Esophagus (tissue), 2 donors: ENCODE results near the gene LITAF. TPM values are rescaled to one million over a fixed set of nuclear protein-coding genes. Genes with fewer than 3 reads are reported as not detected.

ENCODE experiments used
- H3K27ac ChIP-seq, 2 donors: one replicate each; pipeline ENCODE4 v1.5.1; 2013; ENCODE audit warnings: low read depth in 2 of 2, mild to moderate bottlenecking in 2 of 2, inconsistent platforms in 1 of 2, low read length in 1 of 2, moderate library complexity in 1 of 2
- H3K27me3 ChIP-seq, 2 donors: one replicate each; pipeline ENCODE4 v1.6.1; 2013; ENCODE audit warnings: low read length in 2 of 2, control low read depth in 1 of 2, mild to moderate bottlenecking in 1 of 2; ENCODE audit not compliant: insufficient read depth in 2 of 2, control insufficient read depth in 1 of 2
- H3K36me3 ChIP-seq, 2 donors: one replicate each; pipeline ENCODE4 v1.6.1; 2013; ENCODE audit warnings: low read length in 1 of 2; ENCODE audit not compliant: control insufficient read depth in 2 of 2, insufficient read depth in 2 of 2
- H3K4me1 ChIP-seq, 2 donors: one replicate each; pipeline ENCODE4 v1.6.1; 2013; ENCODE audit warnings: low read length in 1 of 2; ENCODE audit not compliant: control insufficient read depth in 2 of 2, insufficient read depth in 2 of 2
- H3K4me3 ChIP-seq, 2 donors: one replicate each; pipeline ENCODE4 v1.5.1; 2013; ENCODE audit warnings: low read length in 2 of 2, mild to moderate bottlenecking in 2 of 2, low read depth in 1 of 2, moderate library complexity in 1 of 2
- H3K9me3 ChIP-seq, 2 donors: one replicate each; pipeline ENCODE4 v1.6.1; 2013; ENCODE audit warnings: mild to moderate bottlenecking in 2 of 2, low read depth in 1 of 2, low read length in 1 of 2, moderate library complexity in 1 of 2; ENCODE audit not compliant: control insufficient read depth in 2 of 2, insufficient read depth in 1 of 2
- WGBS, 2 donors: extraction: QIAGEN DNeasy Blood & Tissue Kit; methylation state at CpG; one replicate each; pipeline ENCODE4 v1.1.7; 2013; 5-methylcytosine and 5-hydroxymethylcytosine counted together
- polyA plus RNA-seq, 2 donors: library from polyadenylated mRNA; stranded (reverse); fragments of 200-250 nt; gene quantifications; one replicate each; pipeline ENCODE4 v1.2.3, GENCODE V29; 2013
- donor health status: healthy with polysubstance abuse.
- donor health status: Bipolar disorder and iron deficiency.

The LITAF gene
- polyA plus RNA-seq, 2 donors, result 10.9 to 28.7 TPM

- Histone ChIP-seq H3K4me1 (no peaks in the 10 kb centered on the region), H3K36me3 (peaks cover 0 to 2% of the 10 kb centered on the region in 2 donors), H3K9me3 (no peaks in the 10 kb centered on the region), H3K4me3 (no peak overlapping the region), H3K27me3 (no peaks in the 10 kb centered on the region), H3K27ac (no peak overlapping the region)
- 92 to 94% methylated on average over 9 of the region's 9 CpGs for WGBS, 2 donors
Observed at GRCh38 chr16:11566398-11566797, 20.3 kb downstream of the LITAF start.

- Histone ChIP-seq H3K9me3 (no peaks in the 10 kb centered on the region), H3K4me3 (no peak overlapping the region), H3K27me3 (no peaks in the 10 kb centered on the region), H3K4me1 (peaks cover 0 to 2% of the 10 kb centered on the region in 2 donors), H3K36me3 (peaks cover 0 to 2% of the 10 kb centered on the region in 2 donors), H3K27ac (peak overlapping the region in 1 of 2 donors; percentile 26)
- WGBS, 2 donors, result 94 to 96% methylated on average over 11 of the region's 11 CpGs
Observed at GRCh38 chr16:11565665-11566064, 21.1 kb downstream of the LITAF start.

- Histone ChIP-seq H3K27me3 (no peaks in the 10 kb centered on the region), H3K27ac (peak overlapping the region in 1 of 2 donors; percentile 35), H3K4me1 (peaks cover 0 to 4% of the 10 kb centered on the region in 2 donors), H3K9me3 (no peaks in the 10 kb centered on the region), H3K36me3 (peaks cover 0 to 2% of the 10 kb centered on the region in 2 donors), H3K4me3 (no peak overlapping the region)
- 85 to 89% methylated on average over 24 of the region's 24 CpGs for WGBS, 2 donors
Observed at GRCh38 chr16:11564046-11564926, 22.4 kb downstream of the LITAF start.

GRCh38 chr16:11563493-11564040 is 23.2 kb downstream of the LITAF start:
- peaks cover 0 to 2% of the 10 kb centered on the region in 2 donors for H3K36me3 ChIP-seq
- H3K4me1 ChIP-seq, result peaks cover 0 to 4% of the 10 kb centered on the region in 2 donors
- no peaks in the 10 kb centered on the region for H3K27me3 ChIP-seq
- H3K4me3 ChIP-seq, result no peak overlapping the region
- 56 to 72% methylated on average over 6 of the region's 6 CpGs for WGBS, 2 donors
- no peaks in the 10 kb centered on the region for H3K9me3 ChIP-seq
- no peak overlapping the region for H3K27ac ChIP-seq

- Histone ChIP-seq H3K9me3 (no peaks in the 10 kb centered on the region), H3K4me1 (peaks cover 3 to 4% of the 10 kb centered on the region in 2 donors), H3K27me3 (no peaks in the 10 kb centered on the region), H3K36me3 (peaks cover 0 to 2% of the 10 kb centered on the region in 2 donors), H3K27ac (no peak overlapping the region), H3K4me3 (no peak overlapping the region)
- 86 to 92% methylated on average over 10 of the region's 10 CpGs for WGBS, 2 donors
Observed at GRCh38 chr16:11562941-11563340, 23.8 kb downstream of the LITAF start.

GRCh38 chr16:11562411-11562810 is 24.3 kb downstream of the LITAF start:
- 51 to 69% methylated on average over 7 of the region's 7 CpGs for WGBS, 2 donors
- Histone ChIP-seq H3K27ac (no peak overlapping the region), H3K4me3 (no peak overlapping the region), H3K4me1 (peaks cover 3 to 4% of the 10 kb centered on the region in 2 donors), H3K27me3 (no peaks in the 10 kb centered on the region), H3K36me3 (peaks cover 0 to 2% of the 10 kb centered on the region in 2 donors), H3K9me3 (no peaks in the 10 kb centered on the region)

GRCh38 chr16:11561856-11562255 is 24.9 kb downstream of the LITAF start:
- H3K4me3 ChIP-seq, result no peak overlapping the region
- H3K27me3 ChIP-seq, result no peaks in the 10 kb centered on the region
- peaks cover 3 to 4% of the 10 kb centered on the region in 2 donors for H3K4me1 ChIP-seq
- H3K9me3 ChIP-seq, result no peaks in the 10 kb centered on the region
- WGBS, 2 donors, result 90% methylated on average over 3 of the region's 3 CpGs
- peak overlapping the region in 1 of 2 donors; percentile 18 for H3K27ac ChIP-seq
- peaks cover 0 to 2% of the 10 kb centered on the region in 2 donors for H3K36me3 ChIP-seq

- 65 to 72% methylated on average over 4 of the region's 4 CpGs for WGBS, 2 donors
- no peak overlapping the region for H3K4me3 ChIP-seq
Observed at GRCh38 chr16:11561454-11561805, 25.3 kb downstream of the LITAF start.

GRCh38 chr16:11560701-11561453 is 25.8 kb downstream of the LITAF start:
- 51 to 53% methylated on average over 21 of the region's 21 CpGs for WGBS, 2 donors
- no peak overlapping the region for H3K4me3 ChIP-seq
- no peaks in the 10 kb centered on the region for H3K27me3 ChIP-seq
- peaks cover 3 to 5% of the 10 kb centered on the region in 2 donors for H3K9me3 ChIP-seq
- peak overlapping the region; percentile 38 to 75 for H3K27ac ChIP-seq
- peaks cover 3 to 4% of the 10 kb centered on the region in 2 donors for H3K4me1 ChIP-seq
- peaks cover 4 to 5% of the 10 kb centered on the region in 2 donors for H3K36me3 ChIP-seq

More at GRCh38 chr16:11561454-11561805, 25.3 kb downstream of the LITAF start:
- Histone ChIP-seq H3K9me3 (peaks cover under 1% of the 10 kb centered on the region in 2 donors), H3K36me3 (peaks cover under 1 to 1% of the 10 kb centered on the region in 2 donors), H3K27me3 (no peaks in the 10 kb centered on the region), H3K27ac (peak overlapping the region in 1 of 2 donors; percentile 38), H3K4me1 (peaks cover 3 to 4% of the 10 kb centered on the region in 2 donors)
